Activated CD4-positive, alpha-beta T cell treated with anti-CD3 and anti-CD28 coated beads for 24 hours (primary cell): ENCODE measurements around the gene TMEFF2.

Source experiments
- DNase-seq, 2 donors: peaks; one replicate each; pipeline ENCODE4 v3.0.0-alpha.2; 2020; ENCODE audit warnings: low read depth in 2 of 2

Gene TMEFF2

GRCh38 chr2:192194866-192195547 lies at the start of gene TMEFF2:
TSS of gene TMEFF2 (minus strand) at chr2:192194933. CDS start at chr2:192194524, 409 bp downstream.
- DNase-seq: peak; percentile 11 to 51

- DNase-seq: no peak
These were observed 48.8 kb upstream of the TMEFF2 start for GRCh38 chr2:192243488-192243887.

GRCh38 chr2:192236136-192236535 lies 41.4 kb upstream of the TMEFF2 start:
- DNase-seq: no peak

- DNase-seq: no peak
These were observed 36.2 kb upstream of the TMEFF2 start for GRCh38 chr2:192230889-192231453.

- no peak for DNase-seq
These were observed 34.0 kb upstream of the TMEFF2 start for GRCh38 chr2:192228685-192229084.

- DNase-seq: no peak
These were observed 24.2 kb upstream of the TMEFF2 start for GRCh38 chr2:192218970-192219369.

GRCh38 chr2:192218377-192218776 lies 23.6 kb upstream of the TMEFF2 start:
- no peak for DNase-seq

- DNase-seq: no peak
These were observed 21.6 kb upstream of the TMEFF2 start for GRCh38 chr2:192216336-192216735.

GRCh38 chr2:192215096-192215877 lies 20.6 kb upstream of the TMEFF2 start:
- no peak for DNase-seq

- no peak for DNase-seq
These were observed 14.1 kb upstream of the TMEFF2 start for GRCh38 chr2:192208848-192209247.

- no peak for DNase-seq
These were observed 11.7 kb upstream of the TMEFF2 start for GRCh38 chr2:192206399-192206798.

GRCh38 chr2:192203876-192204275 lies 9.1 kb upstream of the TMEFF2 start:
- no peak for DNase-seq

GRCh38 chr2:192202373-192202772 lies 7.6 kb upstream of the TMEFF2 start:
- no peak for DNase-seq

GRCh38 chr2:192201116-192201515 lies 6.4 kb upstream of the TMEFF2 start:
- no peak for DNase-seq

- no peak for DNase-seq
These were observed 2.6 kb upstream of the TMEFF2 start for GRCh38 chr2:192197357-192197756.

GRCh38 chr2:192196421-192197194 lies 1.9 kb upstream of the TMEFF2 start:
- DNase-seq: no peak

GRCh38 chr2:192195548-192196418 lies 1.1 kb upstream of the TMEFF2 start:
- no peak for DNase-seq

GRCh38 chr2:192194265-192194865 lies 368 bp downstream of the TMEFF2 start:
- peak; percentile 1 to 9 for DNase-seq

- DNase-seq: no peak
These were observed 4.3 kb downstream of the TMEFF2 start for GRCh38 chr2:192190474-192190873.

- DNase-seq: no peak
These were observed 7.9 kb downstream of the TMEFF2 start for GRCh38 chr2:192186806-192187205.

- no peak for DNase-seq
These were observed 10.4 kb downstream of the TMEFF2 start for GRCh38 chr2:192184349-192184748.
